Prostate gland (tissue), 2 donors: Measurements from ENCODE around the gene CCRL2. TPM values are rescaled to one million over a fixed set of nuclear protein-coding genes. Genes with fewer than 3 reads are reported as not detected.

Source experiments
- DNase-seq: peaks from one replicate; pipeline ENCODE4 v3.0.0-alpha.2; 2019; ENCODE audit warnings: low spot score
- H3K27ac ChIP-seq, 2 donors: fragments of 200-600 bp; sonication (generic); 2 replicates each; pipeline ENCODE4 v1.5.1; 2017 to 2019
- H3K27me3 ChIP-seq: fragments of 200-600 bp; sonication (generic); replicated peaks from 2 replicates; pipeline ENCODE4 v1.5.1; 2019; ENCODE audit not compliant: insufficient read depth
- H3K36me3 ChIP-seq, 2 donors: fragments of 200-600 bp; sonication (generic); 1 replicate in 1 of 2; 2 replicates in 1 of 2; pipeline versions ENCODE4 v1.5.1 to v1.8.1; 2017 to 2019
- H3K4me1 ChIP-seq: fragments of 200-600 bp; sonication (generic); replicated peaks from 2 replicates; pipeline ENCODE4 v1.5.1; 2019
- H3K4me3 ChIP-seq, 2 donors: fragments of 200-600 bp; sonication (generic); 2 replicates each; pipeline ENCODE4 v1.5.1; 2017 to 2019
- H3K9me3 ChIP-seq: fragments of 200-600 bp; sonication (generic); 2 replicates; pipeline ENCODE4 v1.5.1; 2017
- POLR2A ChIP-seq: fragments of 450-650 bp; IDR thresholded peaks from one replicate; pipeline ENCODE4 v1.6.1; 2016; ENCODE audit warnings: antibody characterized with exemption, mild to moderate bottlenecking
- POLR2AphosphoS5 ChIP-seq: sonication (generic); formaldehyde crosslinking; IDR thresholded peaks from one replicate; pipeline ENCODE4 v1.6.1; 2017; ENCODE audit warnings: antibody characterized with exemption
- WGBS: methylation state at CpG from one replicate; pipeline ENCODE4 v1.1.5; 2018; 5-methylcytosine and 5-hydroxymethylcytosine counted together
- intact Hi-C: fragments of 100-400 bp; cut with DNase I; formaldehyde crosslinking; loops from one replicate; pipeline ENCODE4 v1.14.2; 2022
- total RNA-seq, 2 donors: library from RNA; depleted of rRNA; stranded (reverse); fragments of >200 nt; gene quantifications; one replicate each; pipeline ENCODE4 v1.1.0, GENCODE V29; 2016
- TF ChIP-seq, protein P1 (sequence below), 4 experiments: fragments of 200-600 bp in 2 of 4; fragments of 450-650 bp in 2 of 4; sonication (generic) in 2 of 4; IDR thresholded peaks; 1 replicate in 3 of 4; 2 replicates in 1 of 4; pipeline ENCODE4 v1.5.1; 2016 to 2019; ENCODE audit warnings: antibody characterized with exemption in 4 of 4, mild to moderate bottlenecking in 2 of 4, moderate library complexity in 2 of 4

Gene CCRL2
- total RNA-seq, 2 donors from 2014 or later, result 0.09 to 0.45 TPM

DNA sequence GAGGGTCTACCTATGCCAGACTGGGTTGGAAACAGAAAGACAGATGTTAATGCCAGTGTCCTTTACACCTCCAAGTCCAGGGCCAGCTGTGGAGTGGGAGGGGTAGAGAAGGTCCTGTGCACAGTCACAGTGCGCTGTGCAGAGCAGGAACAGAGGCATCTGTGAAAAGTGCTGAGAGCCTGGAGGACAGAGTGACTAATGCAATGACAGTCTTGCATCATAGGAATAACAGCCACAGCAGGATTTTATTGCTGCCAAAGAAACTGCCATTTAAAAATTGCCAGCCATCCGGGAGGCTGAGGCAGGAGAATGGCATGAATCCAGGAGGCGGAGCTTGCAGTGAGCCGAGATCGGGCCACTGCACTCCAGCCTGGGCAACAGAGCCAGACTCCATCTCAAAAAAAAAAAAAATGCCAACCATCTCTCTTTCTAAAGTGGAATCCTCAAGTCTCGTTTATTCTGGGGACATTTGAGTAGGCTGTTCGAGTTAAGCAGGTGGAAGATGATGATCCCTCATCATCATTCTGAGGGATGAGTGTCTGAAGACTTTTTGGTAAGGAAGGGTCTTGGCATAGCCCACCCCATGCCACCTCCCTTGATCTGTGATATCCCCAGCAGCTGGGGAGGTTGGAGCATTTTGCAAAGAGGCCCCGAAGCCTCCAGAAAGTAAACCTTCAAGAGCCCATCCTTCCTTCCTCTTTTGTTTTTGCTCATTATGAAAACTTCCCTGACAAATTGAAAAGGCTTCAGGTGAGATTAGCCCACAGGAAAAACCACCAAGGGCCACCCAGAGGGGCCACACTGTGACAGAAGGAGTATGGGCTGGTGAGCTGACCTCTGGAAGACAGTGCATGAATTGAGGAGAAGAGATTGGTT, 45.4 kb upstream of the CCRL2 start:
- intact Hi-C loops, result no loop called here
- 68% methylated on average over 8 of the region's 8 CpGs for WGBS
- no peaks in the 10 kb centered on the region for H3K27me3 ChIP-seq

DNA sequence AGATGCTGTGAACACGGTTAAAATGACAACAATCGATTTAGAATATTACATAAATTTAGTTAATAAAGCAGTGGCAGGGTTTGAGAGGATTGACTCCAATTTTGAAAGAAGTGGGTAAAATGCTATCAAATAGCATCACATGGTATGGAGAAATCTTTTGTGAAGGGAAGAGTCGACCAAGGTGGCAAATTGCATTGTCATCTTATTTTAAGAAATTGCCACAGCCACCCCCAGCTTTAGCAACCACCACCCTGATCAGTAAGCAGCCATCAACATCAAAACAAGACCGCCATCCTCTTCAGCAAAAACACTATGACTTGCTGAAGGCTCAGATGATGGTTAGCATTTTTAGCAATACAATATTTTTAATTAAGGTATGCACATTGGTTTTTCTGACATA, 42.0 kb upstream of the CCRL2 start:
- TF ChIP-seq, protein P1, sequence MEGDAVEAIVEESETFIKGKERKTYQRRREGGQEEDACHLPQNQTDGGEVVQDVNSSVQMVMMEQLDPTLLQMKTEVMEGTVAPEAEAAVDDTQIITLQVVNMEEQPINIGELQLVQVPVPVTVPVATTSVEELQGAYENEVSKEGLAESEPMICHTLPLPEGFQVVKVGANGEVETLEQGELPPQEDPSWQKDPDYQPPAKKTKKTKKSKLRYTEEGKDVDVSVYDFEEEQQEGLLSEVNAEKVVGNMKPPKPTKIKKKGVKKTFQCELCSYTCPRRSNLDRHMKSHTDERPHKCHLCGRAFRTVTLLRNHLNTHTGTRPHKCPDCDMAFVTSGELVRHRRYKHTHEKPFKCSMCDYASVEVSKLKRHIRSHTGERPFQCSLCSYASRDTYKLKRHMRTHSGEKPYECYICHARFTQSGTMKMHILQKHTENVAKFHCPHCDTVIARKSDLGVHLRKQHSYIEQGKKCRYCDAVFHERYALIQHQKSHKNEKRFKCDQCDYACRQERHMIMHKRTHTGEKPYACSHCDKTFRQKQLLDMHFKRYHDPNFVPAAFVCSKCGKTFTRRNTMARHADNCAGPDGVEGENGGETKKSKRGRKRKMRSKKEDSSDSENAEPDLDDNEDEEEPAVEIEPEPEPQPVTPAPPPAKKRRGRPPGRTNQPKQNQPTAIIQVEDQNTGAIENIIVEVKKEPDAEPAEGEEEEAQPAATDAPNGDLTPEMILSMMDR (IDR thresholded peaks at IDR 0.05), result no peak
- no peak for TF ChIP-seq POLR2A
- TF ChIP-seq POLR2AphosphoS5, result no peak
- intact Hi-C loops, result no loop called here
- 91% methylated on average over 4 of the region's 4 CpGs for WGBS

More for the DNA sequence above, 45.4 kb upstream of the CCRL2 start:
- TF ChIP-seq, protein P1 (IDR thresholded peaks at IDR 0.05), result no peak
- TF ChIP-seq POLR2AphosphoS5, result no peak
- no peak for TF ChIP-seq POLR2A
- Histone ChIP-seq H3K9me3 (no peaks in the 10 kb centered on the region), H3K36me3 (no peaks in the 10 kb centered on the region), H3K4me1 (no peaks in the 10 kb centered on the region), H3K27ac (no peak overlapping the region), H3K4me3 (no peak overlapping the region)
- no peak for DNase-seq

DNA sequence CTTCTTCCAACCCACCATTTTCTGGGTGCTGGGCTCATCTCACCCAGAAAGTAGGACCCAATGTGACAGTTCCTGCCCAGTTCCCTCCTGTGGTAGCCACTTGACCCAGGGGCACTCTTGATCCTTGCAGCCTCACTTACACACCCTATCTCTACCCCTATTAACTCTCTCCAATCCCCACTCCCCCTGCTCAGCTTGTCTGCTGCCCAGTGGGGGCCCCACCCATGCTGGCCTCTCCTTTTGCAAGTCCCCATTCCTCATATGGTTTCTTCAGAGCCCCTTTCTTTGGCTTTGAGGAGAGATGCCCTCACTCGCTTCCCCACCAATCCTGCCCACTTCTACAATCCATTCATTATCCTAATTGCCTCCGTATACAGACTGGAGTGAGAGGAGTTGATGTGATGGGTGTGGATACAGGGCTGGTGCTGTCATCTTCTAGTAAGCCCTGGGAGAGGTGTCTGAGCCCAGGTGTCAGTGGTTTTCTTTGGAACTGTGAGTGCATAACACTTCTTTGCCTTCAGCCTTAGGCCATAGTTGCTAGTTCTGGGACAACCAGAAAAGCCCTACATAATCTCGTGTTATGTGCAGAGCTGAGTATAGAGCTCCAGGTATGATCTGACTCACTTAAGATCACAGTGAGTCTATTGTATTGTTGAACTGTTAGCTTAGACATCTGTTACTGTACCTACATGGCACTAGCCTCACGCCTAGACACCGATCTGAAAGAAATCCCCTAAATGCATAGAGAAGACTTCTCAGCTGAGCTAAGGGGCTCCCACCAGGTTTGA, 41.1 kb upstream of the CCRL2 start:
- Histone ChIP-seq H3K9me3 (no peaks in the 10 kb centered on the region), H3K36me3 (no peaks in the 10 kb centered on the region), H3K4me3 (no peak overlapping the region), H3K27ac (no peak overlapping the region), H3K27me3 (no peaks in the 10 kb centered on the region), H3K4me1 (no peaks in the 10 kb centered on the region)
- intact Hi-C loops, result no loop called here
- WGBS, result 93% methylated on average over 5 of the region's 5 CpGs
- DNase-seq, result no peak
- TF ChIP-seq POLR2AphosphoS5 (no peak), POLR2A (no peak)
- TF ChIP-seq, protein P1 (IDR thresholded peaks at IDR 0.05), result no peak

More for the DNA sequence above, 42.0 kb upstream of the CCRL2 start:
- DNase-seq, result no peak
- Histone ChIP-seq H3K4me1 (no peaks in the 10 kb centered on the region), H3K9me3 (no peaks in the 10 kb centered on the region), H3K27ac (no peak overlapping the region), H3K36me3 (no peaks in the 10 kb centered on the region), H3K27me3 (no peaks in the 10 kb centered on the region), H3K4me3 (no peak overlapping the region)

DNA sequence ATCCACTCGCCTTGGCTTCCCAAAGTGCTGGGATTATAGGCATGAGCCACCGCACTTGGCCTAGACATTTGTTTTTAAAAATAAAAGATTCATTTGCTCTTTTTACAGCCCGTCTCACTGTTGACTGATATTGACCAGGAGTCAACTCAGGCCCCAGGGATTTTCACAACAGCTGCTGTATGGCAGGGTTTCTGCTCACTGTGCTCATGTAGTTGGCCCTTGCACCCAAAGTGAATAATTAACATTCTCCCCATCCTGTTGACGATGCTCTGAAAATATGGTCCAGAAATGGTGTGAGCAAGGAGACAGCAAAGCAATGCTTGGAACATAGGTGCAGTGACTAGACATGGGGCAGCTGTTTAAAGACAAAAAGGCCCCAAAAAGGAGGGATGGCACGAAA, 39.2 kb upstream of the CCRL2 start:
- H3K36me3 ChIP-seq, result no peaks in the 10 kb centered on the region
- intact Hi-C loops, result no loop called here
- 95% methylated on average over 5 of the region's 5 CpGs for WGBS
- no peak overlapping the region for H3K4me3 ChIP-seq
- H3K27ac ChIP-seq, result no peak overlapping the region
- no peaks in the 10 kb centered on the region for H3K4me1 ChIP-seq
- TF ChIP-seq POLR2A, result no peak
- TF ChIP-seq, protein P1 (IDR thresholded peaks at IDR 0.05), result no peak
- TF ChIP-seq POLR2AphosphoS5, result no peak
- no peaks in the 10 kb centered on the region for H3K9me3 ChIP-seq
- no peaks in the 10 kb centered on the region for H3K27me3 ChIP-seq
- no peak for DNase-seq
